NCI-H526 treated with DMSO at 0.1 percent for 48 hours (cell line): ENCODE data around the gene PKNOX2.
"Not testable (repeated sequence)": the region's sequence is repeated elsewhere in the genome, so short reads cannot be mapped to it uniquely, and the experiment has no call there.

Source experiments
- DNase-seq: peaks from one replicate; lab custom pipeline; 2025; lab: John Stamatoyannopoulos, UW

Gene PKNOX2

GRCh38 chr11:125202977-125203376, 38.4 kb downstream of the PKNOX2 start:
- no peak for DNase-seq

- DNase-seq, result no peak
These were observed 43.4 kb downstream of the PKNOX2 start for GRCh38 chr11:125207866-125208425.

GRCh38 chr11:125210066-125210465, 45.5 kb downstream of the PKNOX2 start:
- no peak for DNase-seq

- no peak for DNase-seq
These were observed 46.8 kb downstream of the PKNOX2 start for GRCh38 chr11:125211191-125211947.

- DNase-seq, result no peak
These were observed 47.4 kb downstream of the PKNOX2 start for GRCh38 chr11:125211948-125212340.

GRCh38 chr11:125214601-125215565, 50.3 kb downstream of the PKNOX2 start:
- no peak for DNase-seq

- no peak for DNase-seq
These were observed 51.4 kb downstream of the PKNOX2 start for GRCh38 chr11:125215976-125216375.

- no peak for DNase-seq
These were observed 53.8 kb downstream of the PKNOX2 start for GRCh38 chr11:125218336-125218735.

GRCh38 chr11:125221461-125221860, 56.9 kb downstream of the PKNOX2 start:
- DNase-seq, result peak; percentile 19

- DNase-seq, result no peak
These were observed 57.9 kb downstream of the PKNOX2 start for GRCh38 chr11:125222494-125222893.

- DNase-seq, result not testable (repeated sequence)
These were observed 58.6 kb downstream of the PKNOX2 start for GRCh38 chr11:125223161-125223560.

GRCh38 chr11:125223901-125224361, 59.4 kb downstream of the PKNOX2 start:
- no peak for DNase-seq

- peak; percentile 12 for DNase-seq
These were observed 60.0 kb downstream of the PKNOX2 start for GRCh38 chr11:125224391-125225021.

- DNase-seq, result no peak
These were observed 60.9 kb downstream of the PKNOX2 start for GRCh38 chr11:125225401-125225800.

- DNase-seq, result no peak
These were observed 61.5 kb downstream of the PKNOX2 start for GRCh38 chr11:125226031-125226430.

GRCh38 chr11:125226706-125227105, 62.2 kb downstream of the PKNOX2 start:
- no peak for DNase-seq

- no peak for DNase-seq
These were observed 62.6 kb downstream of the PKNOX2 start for GRCh38 chr11:125227151-125227550.

- DNase-seq, result no peak
These were observed 63.9 kb downstream of the PKNOX2 start for GRCh38 chr11:125228445-125228844.

GRCh38 chr11:125228993-125229392, 64.4 kb downstream of the PKNOX2 start:
- DNase-seq, result no peak

- DNase-seq, result no peak
These were observed 65.4 kb downstream of the PKNOX2 start for GRCh38 chr11:125229916-125230315.

- DNase-seq, result no peak
These were observed 68.6 kb downstream of the PKNOX2 start for GRCh38 chr11:125233116-125233515.

GRCh38 chr11:125233736-125234275, 69.3 kb downstream of the PKNOX2 start:
- DNase-seq, result no peak
